ENCODE measurements around the gene CD9. TPM values are rescaled to one million over a fixed set of nuclear protein-coding genes. Genes with fewer than 3 reads are reported as not detected.
"Not testable (repeated sequence)": the region's sequence is repeated elsewhere in the genome, so short reads cannot be mapped to it uniquely, and the experiment has no call there.

Gene CD9
- total and polyA plus RNA-seq, 4 experiments from 2014 or later: 1.4 to 5.8 (median 4.4) TPM

- H3K27me3 ChIP-seq (ENCODE audit: insufficient read depth, low read length): peaks cover 4% of the 10 kb centered on the region
- Mint-ChIP-seq H3K27ac (no peak overlapping the region), H3K36me3 (no peaks in the 10 kb centered on the region), H3K4me3 (no peak overlapping the region), H3K4me1 (peaks cover 0 to 10% (median 0%) of the 10 kb centered on the region in 4 donors), H3K9me3 (no peaks in the 10 kb centered on the region), H3K27me3 (peaks cover 27 to 34% of the 10 kb centered on the region in 2 donors)
- no peak for DNase-seq
- H3K4me1 ChIP-seq (ENCODE audit: insufficient read depth, low read length): no peaks in the 10 kb centered on the region
- no peak overlapping the region for H3K4me3 ChIP-seq (ENCODE audit: low read length in 2 of 2)
- intact Hi-C loops (cut with micrococcal nuclease): no loop called here
- no peaks in the 10 kb centered on the region for H3K36me3 ChIP-seq (ENCODE audit: insufficient read depth, low read length)
- POLR2A ChIA-PET (ENCODE audit: partially characterized antibody): no interaction called here
- CTCF ChIA-PET (ENCODE audit: partially characterized antibody): interaction anchor here (1.7 to 2.6 kb wide), 2 partner anchors 10 to 73 kb away, joined by 9 to 16 read pairs; no protein-coding TSS in a partner anchor
- no peaks in the 10 kb centered on the region for H3K9me3 ChIP-seq (ENCODE audit: control insufficient read depth in 1 of 2, low read length in 2 of 2)
- no peak overlapping the region for H3K27ac ChIP-seq (ENCODE audit: low read depth, low read length)
Observed at GRCh38 chr12:6206327-6206726, 6.1 kb downstream of the CD9 start.

DNA sequence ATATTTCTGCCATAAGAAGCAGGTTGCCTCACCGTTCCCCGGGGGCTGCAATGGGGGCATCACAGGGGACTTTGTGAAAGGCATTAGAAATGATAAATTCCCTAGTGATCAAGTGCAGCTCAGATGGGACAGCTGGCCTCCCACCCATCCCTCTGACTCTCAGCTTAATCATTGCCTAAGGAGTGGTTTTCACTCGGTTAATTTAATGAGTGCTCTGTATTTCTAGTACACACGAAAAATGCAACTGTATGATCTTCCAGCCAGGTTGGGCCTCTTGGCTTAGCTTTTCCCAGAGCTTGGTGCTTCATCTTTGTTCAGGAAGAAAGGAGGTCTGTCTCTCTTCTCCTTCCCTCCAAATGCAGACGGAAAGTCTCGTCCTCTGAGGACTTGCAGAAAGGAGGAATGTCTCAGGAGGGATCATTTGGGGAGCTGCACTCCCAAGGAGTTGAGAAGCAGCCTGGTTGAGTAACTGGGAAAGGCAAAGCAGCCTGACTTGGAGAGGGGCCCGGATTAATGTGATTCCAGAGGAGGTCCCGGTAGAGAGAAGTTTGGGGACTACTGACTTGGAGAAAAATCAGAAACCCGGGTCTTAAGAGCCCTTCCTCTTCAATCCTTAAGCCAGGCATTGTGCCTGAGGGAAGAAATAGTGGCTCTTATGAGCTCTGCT is 7.2 kb downstream of the CD9 start:
- POLR2A ChIA-PET (ENCODE audit: partially characterized antibody): no interaction called here
- Mint-ChIP-seq H3K36me3 (no peaks in the 10 kb centered on the region), H3K27ac (no peak overlapping the region), H3K4me3 (no peak overlapping the region), H3K9me3 (no peaks in the 10 kb centered on the region), H3K27me3 (peaks cover 16 to 27% of the 10 kb centered on the region in 2 donors), H3K4me1 (peaks cover 0 to 3% (median 0%) of the 10 kb centered on the region in 4 donors)
- no peaks in the 10 kb centered on the region for H3K27me3 ChIP-seq (ENCODE audit: insufficient read depth, low read length)
- no peaks in the 10 kb centered on the region for H3K36me3 ChIP-seq (ENCODE audit: insufficient read depth, low read length)
- no peak overlapping the region for H3K27ac ChIP-seq (ENCODE audit: low read depth, low read length)
- CTCF ChIA-PET (ENCODE audit: partially characterized antibody): interaction anchor here (1.7 to 2.6 kb wide), 2 partner anchors 12 to 71 kb away, joined by 9 to 16 read pairs; no protein-coding TSS in a partner anchor
- no peak overlapping the region for H3K4me3 ChIP-seq (ENCODE audit: low read length in 2 of 2)
- H3K4me1 ChIP-seq (ENCODE audit: insufficient read depth, low read length): no peaks in the 10 kb centered on the region
- no peak for DNase-seq
- intact Hi-C loops (cut with micrococcal nuclease): no loop called here
- no peaks in the 10 kb centered on the region for H3K9me3 ChIP-seq (ENCODE audit: control insufficient read depth in 1 of 2, low read length in 2 of 2)

DNA sequence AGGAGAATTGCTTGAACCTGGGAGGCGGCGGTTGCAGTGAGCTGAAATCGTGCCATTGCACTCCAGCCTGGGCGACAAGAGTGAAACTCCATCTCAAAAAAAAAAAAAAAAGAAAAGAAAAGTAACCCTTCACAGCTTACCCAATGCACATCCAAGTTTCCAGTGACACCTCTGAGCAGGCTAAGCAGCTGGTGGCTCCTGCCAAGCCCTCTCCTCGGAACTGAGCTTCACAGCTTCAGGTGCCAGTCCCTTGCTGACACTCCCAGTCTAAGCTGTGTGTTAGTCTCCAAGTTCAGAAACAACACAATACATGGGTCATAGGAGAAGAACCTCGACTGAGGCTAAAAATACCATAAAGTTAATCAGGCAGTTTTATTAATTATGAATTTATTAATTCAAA is 7.9 kb downstream of the CD9 start:
- H3K36me3 ChIP-seq (ENCODE audit: insufficient read depth, low read length): no peaks in the 10 kb centered on the region
- no peak overlapping the region for H3K4me3 Mint-ChIP-seq
- CTCF ChIA-PET (ENCODE audit: partially characterized antibody): interaction anchor here (1.7 to 3.1 kb wide), 3 partner anchors 12 to 71 kb away, joined by 9 to 20 read pairs (median 16); no protein-coding TSS in a partner anchor
- POLR2A ChIA-PET (ENCODE audit: partially characterized antibody): no interaction called here
- H3K9me3 Mint-ChIP-seq: no peaks in the 10 kb centered on the region
- no peaks in the 10 kb centered on the region for H3K9me3 ChIP-seq (ENCODE audit: control insufficient read depth in 1 of 2, low read length in 2 of 2)
- no peaks in the 10 kb centered on the region for H3K4me1 ChIP-seq (ENCODE audit: insufficient read depth, low read length)
- no peaks in the 10 kb centered on the region for H3K4me1 Mint-ChIP-seq
- H3K27me3 ChIP-seq (ENCODE audit: insufficient read depth, low read length): no peaks in the 10 kb centered on the region
- DNase-seq: no peak
- no peak overlapping the region for H3K27ac Mint-ChIP-seq
- no peaks in the 10 kb centered on the region for H3K36me3 Mint-ChIP-seq
- no peak overlapping the region for H3K4me3 ChIP-seq (ENCODE audit: low read length in 2 of 2)
- intact Hi-C loops (cut with micrococcal nuclease): no loop called here
- peaks cover 9 to 19% of the 10 kb centered on the region in 2 donors for H3K27me3 Mint-ChIP-seq
- no peak overlapping the region for H3K27ac ChIP-seq (ENCODE audit: low read depth, low read length)

GRCh38 chr12:6209428-6209827 is 9.2 kb downstream of the CD9 start:
- POLR2A ChIA-PET (ENCODE audit: partially characterized antibody); H3K27me3 ChIP-seq (ENCODE audit: insufficient read depth, low read length); H3K4me1 ChIP-seq (ENCODE audit: insufficient read depth, low read length); H3K9me3 ChIP-seq (ENCODE audit: control insufficient read depth in 1 of 2, low read length in 2 of 2); H3K9me3 Mint-ChIP-seq; H3K4me1 Mint-ChIP-seq; H3K36me3 ChIP-seq (ENCODE audit: insufficient read depth, low read length); H3K36me3 Mint-ChIP-seq; H3K27ac Mint-ChIP-seq; intact Hi-C loops (cut with micrococcal nuclease); H3K4me3 Mint-ChIP-seq; DNase-seq; H3K27ac ChIP-seq (ENCODE audit: low read depth, low read length); H3K4me3 ChIP-seq (ENCODE audit: low read length in 2 of 2): not testable (repeated sequence)
- CTCF ChIA-PET (ENCODE audit: partially characterized antibody): interaction anchor here (3.1 kb wide), 1 partner anchor 13 kb away, joined by 20 read pairs; no protein-coding TSS in a partner anchor
- H3K27me3 Mint-ChIP-seq: peaks cover 2 to 12% of the 10 kb centered on the region in 2 donors

DNA sequence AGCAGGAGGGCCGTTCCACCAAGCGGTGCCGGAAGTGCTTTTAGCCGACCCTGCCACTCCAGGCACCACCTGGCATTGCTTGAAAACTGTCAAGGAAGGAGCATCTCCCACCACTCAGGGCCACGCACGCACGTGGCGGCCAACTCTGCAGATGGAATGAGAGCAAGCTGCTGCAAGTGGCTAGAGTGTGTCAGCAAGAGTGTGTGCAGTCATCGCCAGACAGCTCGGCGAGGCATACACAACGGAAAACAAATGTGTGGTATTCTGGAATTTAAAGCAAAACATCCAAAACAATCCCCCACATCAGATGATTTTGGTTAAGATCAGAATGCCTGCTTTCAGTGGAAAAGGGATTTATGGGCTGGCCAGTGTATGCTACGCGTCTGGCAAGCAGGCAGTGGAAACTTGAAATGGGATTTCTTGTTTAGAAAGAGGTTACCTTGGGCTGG is 11.2 kb downstream of the CD9 start:
- Mint-ChIP-seq H3K4me1 (peaks cover 0 to 1% (median 0%) of the 10 kb centered on the region in 4 donors), H3K27me3 (peaks cover 0 to 6% of the 10 kb centered on the region in 2 donors), H3K36me3 (no peaks in the 10 kb centered on the region), H3K27ac (no peak overlapping the region), H3K4me3 (no peak overlapping the region), H3K9me3 (no peaks in the 10 kb centered on the region)
- Histone ChIP-seq H3K36me3 (ENCODE audit: insufficient read depth, low read length) (no peaks in the 10 kb centered on the region), H3K27ac (ENCODE audit: low read depth, low read length) (no peak overlapping the region), H3K4me1 (ENCODE audit: insufficient read depth, low read length) (no peaks in the 10 kb centered on the region), H3K27me3 (ENCODE audit: insufficient read depth, low read length) (no peaks in the 10 kb centered on the region), H3K9me3 (ENCODE audit: control insufficient read depth in 1 of 2, low read length in 2 of 2) (no peaks in the 10 kb centered on the region), H3K4me3 (ENCODE audit: low read length in 2 of 2) (no peak overlapping the region)
- CTCF ChIA-PET (ENCODE audit: partially characterized antibody): interaction anchor here (1.6 to 3.1 kb wide), 2 partner anchors 15 to 72 kb away, joined by 4 to 20 read pairs; no protein-coding TSS in a partner anchor
- no peak for DNase-seq
- POLR2A ChIA-PET (ENCODE audit: partially characterized antibody): no interaction called here
- intact Hi-C loops (cut with micrococcal nuclease): no loop called here

- Histone ChIP-seq H3K9me3 (ENCODE audit: control insufficient read depth in 1 of 2, low read length in 2 of 2) (no peaks in the 10 kb centered on the region), H3K4me1 (ENCODE audit: insufficient read depth, low read length) (no peaks in the 10 kb centered on the region), H3K4me3 (ENCODE audit: low read length in 2 of 2) (no peak overlapping the region), H3K27ac (ENCODE audit: low read depth, low read length) (no peak overlapping the region), H3K36me3 (ENCODE audit: insufficient read depth, low read length) (no peaks in the 10 kb centered on the region), H3K27me3 (ENCODE audit: insufficient read depth, low read length) (no peaks in the 10 kb centered on the region)
- Mint-ChIP-seq H3K9me3 (no peaks in the 10 kb centered on the region), H3K36me3 (no peaks in the 10 kb centered on the region), H3K4me3 (no peak overlapping the region), H3K27ac (no peak overlapping the region), H3K4me1 (peaks cover 0 to 1% (median 0%) of the 10 kb centered on the region in 4 donors), H3K27me3 (peaks cover 0 to 6% of the 10 kb centered on the region in 2 donors)
- no peak for DNase-seq
- ChIA-PET CTCF (ENCODE audit: partially characterized antibody) (interaction anchor here (0.6 kb wide), 1 partner anchor 524 kb away, joined by 3 read pairs; no protein-coding TSS in a partner anchor), POLR2A (ENCODE audit: partially characterized antibody) (no interaction called here)
- intact Hi-C loops (cut with micrococcal nuclease): no loop called here
Observed at GRCh38 chr12:6212086-6212485, 11.9 kb downstream of the CD9 start.

- no peak overlapping the region for H3K27ac Mint-ChIP-seq
- ChIA-PET CTCF (ENCODE audit: partially characterized antibody) (interaction anchor here (1.7 kb wide), 1 partner anchor 71 kb away, joined by 7 read pairs; no protein-coding TSS in a partner anchor), POLR2A (ENCODE audit: partially characterized antibody) (no interaction called here)
- Histone ChIP-seq H3K4me3 (ENCODE audit: low read length in 2 of 2) (no peak overlapping the region), H3K9me3 (ENCODE audit: control insufficient read depth in 1 of 2, low read length in 2 of 2) (no peaks in the 10 kb centered on the region), H3K27me3 (ENCODE audit: insufficient read depth, low read length) (no peaks in the 10 kb centered on the region), H3K4me1 (ENCODE audit: insufficient read depth, low read length) (no peaks in the 10 kb centered on the region), H3K36me3 (ENCODE audit: insufficient read depth, low read length) (no peaks in the 10 kb centered on the region), H3K27ac (ENCODE audit: low read depth, low read length) (no peak overlapping the region)
- intact Hi-C loops (cut with micrococcal nuclease): no loop called here
- no peak overlapping the region for H3K4me3 Mint-ChIP-seq
- H3K27me3 Mint-ChIP-seq: peaks cover 0 to 4% of the 10 kb centered on the region in 2 donors
- no peaks in the 10 kb centered on the region for H3K9me3 Mint-ChIP-seq
- no peaks in the 10 kb centered on the region for H3K36me3 Mint-ChIP-seq
- peaks cover 0 to 5% (median 4%) of the 10 kb centered on the region in 4 donors for H3K4me1 Mint-ChIP-seq
- DNase-seq: no peak
Observed at GRCh38 chr12:6213969-6214368, 13.8 kb downstream of the CD9 start.

Measured in CD4-positive, alpha-beta memory T cell (primary cell).